Tibial nerve (tissue), 4 donors: ENCODE measurements around the gene KAZN.

ENCODE experiments used
- EP300 ChIP-seq, 2 donors: sonication (generic); formaldehyde crosslinking; IDR thresholded peaks; one replicate each; pipeline ENCODE4 v1.6.1; 2017; ENCODE audit warnings: antibody characterized with exemption in 2 of 2, mild to moderate bottlenecking in 1 of 2
- POLR2A ChIP-seq, 2 donors: fragments of 450-650 bp; IDR thresholded peaks; one replicate each; pipeline ENCODE4 v1.6.1; 2017; ENCODE audit warnings: antibody characterized with exemption in 2 of 2, mild to moderate bottlenecking in 2 of 2, moderate library complexity in 2 of 2
- TF ChIP-seq, protein P1 (sequence below), 5 experiments: fragments of 200-600 bp in 3 of 5; fragments of 450-650 bp in 2 of 5; sonication (generic) in 3 of 5; IDR thresholded peaks; one replicate each; pipeline ENCODE4 v1.5.1; 2016 to 2019; ENCODE audit warnings: antibody characterized with exemption in 5 of 5, mild to moderate bottlenecking in 3 of 5, moderate library complexity in 2 of 5

GRCh38 chr1:14954930-14955329, 356.4 kb downstream of the KAZN start:
- TF ChIP-seq, protein P1, sequence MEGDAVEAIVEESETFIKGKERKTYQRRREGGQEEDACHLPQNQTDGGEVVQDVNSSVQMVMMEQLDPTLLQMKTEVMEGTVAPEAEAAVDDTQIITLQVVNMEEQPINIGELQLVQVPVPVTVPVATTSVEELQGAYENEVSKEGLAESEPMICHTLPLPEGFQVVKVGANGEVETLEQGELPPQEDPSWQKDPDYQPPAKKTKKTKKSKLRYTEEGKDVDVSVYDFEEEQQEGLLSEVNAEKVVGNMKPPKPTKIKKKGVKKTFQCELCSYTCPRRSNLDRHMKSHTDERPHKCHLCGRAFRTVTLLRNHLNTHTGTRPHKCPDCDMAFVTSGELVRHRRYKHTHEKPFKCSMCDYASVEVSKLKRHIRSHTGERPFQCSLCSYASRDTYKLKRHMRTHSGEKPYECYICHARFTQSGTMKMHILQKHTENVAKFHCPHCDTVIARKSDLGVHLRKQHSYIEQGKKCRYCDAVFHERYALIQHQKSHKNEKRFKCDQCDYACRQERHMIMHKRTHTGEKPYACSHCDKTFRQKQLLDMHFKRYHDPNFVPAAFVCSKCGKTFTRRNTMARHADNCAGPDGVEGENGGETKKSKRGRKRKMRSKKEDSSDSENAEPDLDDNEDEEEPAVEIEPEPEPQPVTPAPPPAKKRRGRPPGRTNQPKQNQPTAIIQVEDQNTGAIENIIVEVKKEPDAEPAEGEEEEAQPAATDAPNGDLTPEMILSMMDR (IDR thresholded peaks at IDR 0.05): no peak
- no peak for TF ChIP-seq POLR2A (IDR thresholded peaks at IDR 0.05)
- TF ChIP-seq EP300 (IDR thresholded peaks at IDR 0.05): no peak
